GM12801 (cell line): ENCODE data around the gene PDXK.

Experiments used
- TF ChIP-seq, protein P1 (sequence below): IDR thresholded peaks from one replicate; pipeline ENCODE4 v1.5.1; 2011; ENCODE audit warnings: control low read depth; ENCODE audit not compliant: insufficient read length; ENCODE audit errors: extremely low read depth

The PDXK gene

DNA sequence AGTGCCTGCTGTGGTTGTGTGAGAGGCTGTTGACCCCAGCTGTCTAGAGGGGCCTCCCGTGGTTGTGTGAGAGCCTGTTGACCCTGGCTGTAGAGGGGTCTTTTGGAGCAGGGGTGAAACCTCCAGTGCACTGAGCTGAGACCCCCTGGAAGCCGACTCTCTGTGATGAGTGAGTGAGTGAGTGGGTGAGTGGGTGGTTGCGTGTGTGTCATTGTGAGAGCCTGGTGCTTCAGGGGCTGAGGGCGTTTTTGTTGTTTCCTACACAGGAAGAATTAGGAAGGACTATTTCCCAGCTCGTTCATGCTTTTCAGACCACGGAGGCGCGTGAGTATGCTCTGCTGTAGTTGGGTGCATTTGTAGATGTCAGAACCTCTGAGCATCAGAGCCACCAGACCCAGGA is 73.5 kb downstream of the PDXK start:
- TF ChIP-seq, protein P1, sequence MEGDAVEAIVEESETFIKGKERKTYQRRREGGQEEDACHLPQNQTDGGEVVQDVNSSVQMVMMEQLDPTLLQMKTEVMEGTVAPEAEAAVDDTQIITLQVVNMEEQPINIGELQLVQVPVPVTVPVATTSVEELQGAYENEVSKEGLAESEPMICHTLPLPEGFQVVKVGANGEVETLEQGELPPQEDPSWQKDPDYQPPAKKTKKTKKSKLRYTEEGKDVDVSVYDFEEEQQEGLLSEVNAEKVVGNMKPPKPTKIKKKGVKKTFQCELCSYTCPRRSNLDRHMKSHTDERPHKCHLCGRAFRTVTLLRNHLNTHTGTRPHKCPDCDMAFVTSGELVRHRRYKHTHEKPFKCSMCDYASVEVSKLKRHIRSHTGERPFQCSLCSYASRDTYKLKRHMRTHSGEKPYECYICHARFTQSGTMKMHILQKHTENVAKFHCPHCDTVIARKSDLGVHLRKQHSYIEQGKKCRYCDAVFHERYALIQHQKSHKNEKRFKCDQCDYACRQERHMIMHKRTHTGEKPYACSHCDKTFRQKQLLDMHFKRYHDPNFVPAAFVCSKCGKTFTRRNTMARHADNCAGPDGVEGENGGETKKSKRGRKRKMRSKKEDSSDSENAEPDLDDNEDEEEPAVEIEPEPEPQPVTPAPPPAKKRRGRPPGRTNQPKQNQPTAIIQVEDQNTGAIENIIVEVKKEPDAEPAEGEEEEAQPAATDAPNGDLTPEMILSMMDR = no peak

DNA sequence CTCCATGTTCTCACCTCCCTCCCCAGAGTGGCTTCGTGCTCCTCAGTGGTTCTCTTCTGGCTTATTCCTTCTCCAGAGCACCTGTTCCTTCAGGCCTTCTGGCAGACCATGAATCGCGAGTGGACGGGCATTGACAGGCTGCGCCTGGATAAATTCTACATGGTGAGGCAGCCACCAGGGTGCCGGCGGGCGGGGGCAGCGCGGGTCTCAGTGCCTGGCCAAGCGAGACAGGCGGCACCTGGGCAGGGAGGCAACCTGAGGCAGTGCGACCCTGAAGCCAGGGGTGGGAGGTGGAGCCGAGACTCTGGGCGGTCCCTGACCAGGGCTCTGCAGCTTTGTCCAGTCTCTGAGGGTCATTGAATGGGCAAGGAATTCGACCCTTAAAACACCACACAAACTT is 74.3 kb downstream of the PDXK start:
- TF ChIP-seq, protein P1 = no peak

DNA sequence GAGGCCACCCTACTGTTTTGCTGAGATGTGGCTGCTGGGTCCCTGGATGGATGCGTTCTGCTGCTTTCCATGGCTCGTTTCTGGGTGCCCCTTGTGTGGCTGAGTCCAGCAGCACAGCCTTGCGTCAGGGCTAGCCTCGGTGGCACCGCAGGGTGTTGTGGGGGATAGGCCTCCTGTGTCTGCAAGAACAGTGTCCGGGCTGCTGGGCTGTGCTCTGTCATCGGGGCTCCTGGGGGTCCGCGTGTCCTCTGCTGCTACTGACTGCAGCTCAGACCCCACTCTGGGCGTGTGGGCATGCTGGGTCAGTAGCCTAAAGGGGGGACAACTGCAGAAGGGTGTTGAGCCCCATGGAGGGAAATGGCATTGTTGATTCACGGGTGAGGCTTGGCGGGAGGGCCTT is 75.4 kb downstream of the PDXK start:
- TF ChIP-seq, protein P1 = no peak

DNA sequence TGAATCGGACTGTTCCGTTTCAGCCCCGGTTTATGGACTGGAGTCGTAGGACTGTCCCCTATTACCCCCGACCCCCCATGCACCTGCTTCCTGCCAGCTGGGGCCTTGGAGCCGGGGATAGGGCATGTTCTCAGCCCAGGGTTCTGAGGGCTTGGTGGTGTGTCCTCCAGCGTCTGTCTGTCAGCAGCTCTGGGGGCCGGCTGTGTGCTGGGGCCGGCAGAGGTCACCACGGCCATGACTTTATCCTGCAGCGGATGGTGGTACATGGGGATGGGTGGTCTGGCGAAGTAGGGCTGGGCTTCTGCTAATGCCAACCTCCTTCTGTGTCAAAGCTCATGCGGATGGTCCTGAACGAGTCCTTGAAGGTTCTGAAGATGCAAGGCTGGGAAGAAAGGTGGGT is 75.9 kb downstream of the PDXK start:
- TF ChIP-seq, protein P1 = no peak

DNA sequence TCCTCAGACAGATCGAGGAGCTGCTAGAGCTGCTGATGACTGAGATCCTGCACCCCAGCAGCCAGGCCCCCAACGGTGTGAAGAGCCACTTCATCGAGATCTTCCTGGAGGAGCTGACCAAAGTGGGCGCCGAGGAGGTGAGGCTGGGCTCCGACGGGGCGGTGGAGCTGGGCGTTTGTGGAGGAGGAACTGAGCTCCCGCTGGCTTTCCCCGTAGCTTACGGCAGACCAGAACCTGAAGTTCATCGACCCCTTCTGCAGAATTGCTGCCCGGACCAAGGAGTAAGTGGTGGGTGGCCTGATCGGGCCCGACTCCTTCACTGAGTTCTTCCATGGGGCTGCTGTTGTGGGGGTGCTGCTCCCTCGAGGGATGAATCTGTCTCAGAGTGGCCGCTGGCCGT is 78.5 kb downstream of the PDXK start:
- TF ChIP-seq, protein P1 = no peak

DNA sequence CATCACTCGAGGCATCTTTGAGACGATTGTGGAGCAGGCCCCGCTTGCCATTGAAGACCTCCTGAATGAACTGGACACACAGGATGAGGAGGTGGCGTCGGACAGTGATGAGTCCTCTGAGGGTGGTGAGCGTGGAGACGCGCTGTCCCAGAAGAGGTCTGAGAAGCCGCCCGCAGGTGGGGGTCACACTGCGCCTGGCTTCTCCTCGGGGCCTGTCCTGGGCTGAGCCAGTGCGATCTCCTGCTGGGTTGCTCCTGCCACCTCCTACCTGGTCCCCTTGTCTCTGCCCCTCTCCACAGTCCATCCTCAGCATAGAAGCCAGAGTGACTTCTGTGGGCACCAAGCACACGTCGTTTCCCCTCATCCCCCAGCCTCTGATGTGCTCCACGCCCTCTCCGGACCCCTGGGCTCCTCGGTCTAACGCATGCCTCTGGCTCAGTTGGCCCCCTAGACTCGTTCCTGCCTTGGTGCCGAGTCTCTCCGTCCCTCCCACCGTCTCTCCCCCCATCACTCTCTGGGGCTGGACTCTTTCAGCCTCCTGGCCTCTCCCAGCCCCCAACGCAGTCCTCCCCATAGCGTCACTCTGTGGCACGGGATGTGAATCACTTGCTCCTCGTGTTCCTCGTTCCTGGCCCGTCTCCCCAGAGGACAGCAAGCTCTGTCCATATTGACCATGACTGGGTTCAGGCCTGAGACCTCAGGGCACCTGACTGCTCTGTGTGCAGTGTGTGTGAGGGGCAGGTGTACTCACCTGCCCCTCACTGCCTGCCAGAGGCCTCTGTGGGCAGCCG is 79.2 kb downstream of the PDXK start:
- TF ChIP-seq, protein P1 = no peak

DNA sequence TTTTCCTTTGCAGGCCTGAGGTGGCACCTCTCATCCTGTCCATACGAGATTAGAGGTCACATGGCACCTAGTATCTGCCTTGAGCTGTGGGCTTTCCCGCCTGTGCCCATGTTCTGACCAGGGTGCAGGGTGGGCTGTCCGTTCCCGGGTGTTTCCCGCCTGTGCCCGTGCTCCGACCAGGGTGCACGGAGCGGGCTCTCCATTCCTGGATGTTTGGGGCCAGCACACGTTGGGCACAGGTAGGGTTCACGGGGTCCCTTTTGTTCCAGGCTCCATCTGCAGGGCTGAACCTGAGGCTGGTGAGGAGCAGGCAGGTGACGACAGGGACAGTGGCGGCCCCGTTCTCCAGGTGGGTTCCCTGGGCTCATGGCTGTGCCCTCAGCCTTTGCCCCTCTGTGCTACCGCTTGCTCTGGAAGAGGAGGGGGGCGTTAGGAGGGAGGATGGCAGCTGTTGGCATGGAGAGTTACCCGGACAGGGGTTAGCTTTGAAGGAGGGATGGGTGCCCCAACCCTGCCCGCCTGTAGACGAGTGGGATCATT is 80.4 kb downstream of the PDXK start:
- TF ChIP-seq, protein P1 = no peak
